ENCODE data around the gene SPATA24. TPM values are rescaled to one million over a fixed set of nuclear protein-coding genes. Genes with fewer than 3 reads are reported as not detected.
A peak's percentile ranks its signal among the peaks of the same experiment; 100 is the strongest.

Gene SPATA24
- total RNA-seq, 2 donors from 2014 or later: 2.9 to 3.9 TPM

DNA sequence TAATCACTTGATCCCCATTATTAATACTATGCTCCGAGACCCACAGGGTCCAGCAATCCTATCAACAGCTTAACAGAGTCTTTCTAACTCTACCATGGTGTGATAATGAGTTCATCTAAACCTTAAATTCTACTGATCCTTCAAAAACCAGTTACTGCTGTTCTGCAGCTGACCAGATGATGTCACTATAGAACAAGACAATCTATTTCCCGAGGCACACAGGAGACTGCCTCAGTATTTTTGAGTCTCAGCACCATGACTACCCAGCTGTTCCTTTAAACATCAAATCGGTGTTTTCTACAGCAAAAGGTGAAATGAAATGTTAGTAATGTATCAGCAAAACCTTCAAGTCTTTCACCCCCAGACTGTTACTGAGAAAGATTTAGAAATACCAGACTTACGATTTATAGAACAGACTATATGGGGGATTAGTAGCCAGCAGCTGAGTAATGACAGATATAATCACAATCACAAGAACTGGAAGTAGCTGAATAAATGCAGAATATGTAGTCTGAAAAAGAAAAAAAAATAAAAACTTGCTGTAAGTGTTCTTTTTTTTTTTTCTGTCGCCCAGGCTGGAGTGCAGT, 18.5 kb upstream of the SPATA24 start:
- intact Hi-C loops (cut with DNase I): loop anchor here (1.0 kb wide), 1 partner anchor 91 kb away; no protein-coding TSS in a partner anchor
- Histone ChIP-seq H3K9ac (ENCODE audit: low read depth in 2 of 2, low read length in 2 of 2) (no peak overlapping the region), H3K4me1 (peaks cover 5% of the 10 kb centered on the region), H3K4me3 (no peak overlapping the region), H3K9me3 (no peaks in the 10 kb centered on the region), H3K36me3 (no peaks in the 10 kb centered on the region), H3K27me3 (no peaks in the 10 kb centered on the region), H3K27ac (no peak overlapping the region)
- peak; percentile 70 for DNase-seq
- TF ChIP-seq, protein P1, sequence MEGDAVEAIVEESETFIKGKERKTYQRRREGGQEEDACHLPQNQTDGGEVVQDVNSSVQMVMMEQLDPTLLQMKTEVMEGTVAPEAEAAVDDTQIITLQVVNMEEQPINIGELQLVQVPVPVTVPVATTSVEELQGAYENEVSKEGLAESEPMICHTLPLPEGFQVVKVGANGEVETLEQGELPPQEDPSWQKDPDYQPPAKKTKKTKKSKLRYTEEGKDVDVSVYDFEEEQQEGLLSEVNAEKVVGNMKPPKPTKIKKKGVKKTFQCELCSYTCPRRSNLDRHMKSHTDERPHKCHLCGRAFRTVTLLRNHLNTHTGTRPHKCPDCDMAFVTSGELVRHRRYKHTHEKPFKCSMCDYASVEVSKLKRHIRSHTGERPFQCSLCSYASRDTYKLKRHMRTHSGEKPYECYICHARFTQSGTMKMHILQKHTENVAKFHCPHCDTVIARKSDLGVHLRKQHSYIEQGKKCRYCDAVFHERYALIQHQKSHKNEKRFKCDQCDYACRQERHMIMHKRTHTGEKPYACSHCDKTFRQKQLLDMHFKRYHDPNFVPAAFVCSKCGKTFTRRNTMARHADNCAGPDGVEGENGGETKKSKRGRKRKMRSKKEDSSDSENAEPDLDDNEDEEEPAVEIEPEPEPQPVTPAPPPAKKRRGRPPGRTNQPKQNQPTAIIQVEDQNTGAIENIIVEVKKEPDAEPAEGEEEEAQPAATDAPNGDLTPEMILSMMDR (IDR thresholded peaks at IDR 0.05): peak; percentile 85

DNA sequence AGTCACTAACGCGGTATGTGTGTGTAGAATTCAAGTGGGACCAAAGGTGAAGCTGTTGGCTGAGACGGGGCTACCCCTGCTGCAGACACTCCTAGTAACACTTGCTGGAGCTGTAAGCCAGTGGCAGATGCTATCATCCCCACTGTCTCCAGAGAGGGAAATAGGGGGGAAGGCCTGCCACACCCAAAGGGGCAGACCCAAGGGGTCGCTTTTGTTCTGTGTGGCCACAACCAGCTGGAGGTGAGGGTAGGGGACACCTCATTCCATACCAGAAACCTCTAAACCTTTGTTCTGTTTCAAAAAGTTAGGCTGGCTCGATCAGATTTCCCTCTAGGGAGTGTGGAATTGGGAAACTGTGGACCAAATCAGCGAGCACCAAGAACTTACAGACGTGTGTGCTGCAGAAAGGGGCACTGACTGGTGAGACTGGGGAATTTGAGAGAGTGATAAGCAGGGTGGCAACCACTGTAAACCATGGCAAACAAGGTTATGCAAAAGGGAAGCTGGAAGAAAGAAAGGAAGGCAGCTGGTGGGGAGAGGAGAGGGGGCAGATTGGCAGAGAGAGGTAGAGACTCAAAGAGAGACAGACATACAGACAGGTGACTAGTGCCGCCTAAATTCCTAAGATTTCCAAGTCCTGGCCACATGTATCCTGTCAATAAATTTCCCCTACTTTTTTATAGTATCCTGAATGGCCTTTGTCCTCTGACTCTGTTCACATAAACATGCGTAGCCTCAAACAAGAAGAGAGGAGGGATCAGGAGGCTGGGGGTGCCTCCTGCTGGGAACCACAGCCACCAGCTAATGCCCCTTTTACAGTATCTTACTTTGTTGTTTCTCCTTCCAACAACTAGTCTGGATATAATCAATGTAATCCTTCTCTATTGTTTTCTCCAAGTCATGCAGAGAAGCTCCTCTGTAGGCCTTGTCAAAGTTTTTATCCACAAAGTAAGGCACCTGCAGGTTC, 15.6 kb upstream of the SPATA24 start:
- Histone ChIP-seq H3K27ac (peak overlapping the region; percentile 58), H3K9ac (ENCODE audit: low read depth in 2 of 2, low read length in 2 of 2) (peak overlapping the region in 1 of 2 donors; percentile 65)

DNA sequence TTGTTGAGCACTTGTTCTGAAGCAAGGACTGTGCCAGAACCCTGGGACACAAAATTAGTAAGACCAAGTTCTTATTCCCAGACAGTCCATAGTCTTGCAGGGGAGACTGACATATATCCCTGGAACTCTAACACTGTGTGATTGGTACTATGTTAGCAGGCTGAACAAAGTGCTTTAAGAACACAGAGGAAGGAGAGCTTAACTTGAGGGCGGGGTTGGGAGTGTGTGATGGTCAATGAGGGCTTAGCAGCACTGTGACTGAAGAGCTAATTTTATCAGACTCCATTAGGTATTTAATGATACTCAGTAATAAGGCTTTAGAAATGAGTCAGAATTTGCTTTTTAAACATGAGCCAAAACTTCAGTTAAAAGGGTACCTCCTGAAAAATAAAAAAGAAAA, 14.9 kb upstream of the SPATA24 start:
- intact Hi-C loops (cut with DNase I): no loop called here
- TF ChIP-seq, protein P1 (IDR thresholded peaks at IDR 0.05): no peak
- no peaks in the 10 kb centered on the region for H3K27me3 ChIP-seq
- no peak overlapping the region for H3K4me3 ChIP-seq
- H3K27ac ChIP-seq: peak overlapping the region; percentile 58
- no peaks in the 10 kb centered on the region for H3K9me3 ChIP-seq
- DNase-seq: no peak
- no peaks in the 10 kb centered on the region for H3K36me3 ChIP-seq
- peaks cover 12% of the 10 kb centered on the region for H3K4me1 ChIP-seq
- H3K9ac ChIP-seq (ENCODE audit: low read depth in 2 of 2, low read length in 2 of 2): no peak overlapping the region

More for the DNA sequence above, 15.6 kb upstream of the SPATA24 start:
- Histone ChIP-seq H3K4me3 (no peak overlapping the region), H3K9me3 (no peaks in the 10 kb centered on the region), H3K4me1 (peaks cover 12% of the 10 kb centered on the region), H3K36me3 (no peaks in the 10 kb centered on the region), H3K27me3 (no peaks in the 10 kb centered on the region)
- peak; percentile 31 for DNase-seq
- intact Hi-C loops (cut with DNase I): no loop called here
- TF ChIP-seq, protein P1 (IDR thresholded peaks at IDR 0.05): no peak

DNA sequence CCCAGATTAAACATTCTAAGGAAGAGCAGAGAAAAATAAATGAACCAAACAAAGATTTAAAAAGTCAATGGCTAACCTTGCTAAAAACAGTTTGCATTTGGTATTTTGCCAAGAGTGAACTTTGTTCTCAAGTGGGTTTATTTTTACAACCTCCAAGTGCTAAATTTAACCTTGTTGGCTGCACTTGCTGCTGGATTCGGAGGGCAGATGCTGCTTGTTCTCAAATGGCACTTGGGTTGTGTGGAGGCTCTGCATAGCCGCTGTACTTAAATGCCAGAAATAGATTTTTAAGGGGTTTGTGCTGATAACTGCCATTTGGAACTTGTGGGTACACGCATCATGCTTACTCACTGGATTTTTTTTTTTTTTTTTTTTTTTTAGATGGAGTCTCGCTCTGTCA, 13.3 kb upstream of the SPATA24 start:
- Histone ChIP-seq H3K27me3 (no peaks in the 10 kb centered on the region), H3K36me3 (no peaks in the 10 kb centered on the region), H3K9ac (ENCODE audit: low read depth in 2 of 2, low read length in 2 of 2) (no peak overlapping the region), H3K27ac (no peak overlapping the region), H3K9me3 (no peaks in the 10 kb centered on the region), H3K4me1 (peaks cover 12% of the 10 kb centered on the region), H3K4me3 (no peak overlapping the region)
- DNase-seq: no peak
- TF ChIP-seq, protein P1 (IDR thresholded peaks at IDR 0.05): no peak
- intact Hi-C loops (cut with DNase I): no loop called here

DNA sequence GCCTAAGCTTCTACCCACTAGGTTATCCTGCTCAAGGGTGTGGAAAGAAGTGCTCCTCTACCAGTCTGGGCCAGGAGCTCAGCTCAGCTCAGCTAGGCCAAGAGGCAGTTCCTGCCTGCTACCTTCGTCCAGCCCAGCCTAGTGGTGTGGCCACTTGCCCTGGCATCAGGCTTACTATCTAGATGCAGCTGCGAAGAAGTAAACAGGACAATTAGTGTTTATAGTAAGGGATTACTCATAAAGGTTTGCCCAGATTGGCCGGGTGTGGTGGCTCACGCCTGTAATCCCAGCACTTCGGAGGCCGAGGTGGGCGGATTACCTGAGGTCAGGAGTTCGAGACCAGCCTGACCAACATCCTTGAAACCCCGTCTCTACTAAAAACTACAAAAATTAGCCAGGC, 12.8 kb upstream of the SPATA24 start:
- H3K9ac ChIP-seq (ENCODE audit: low read depth in 2 of 2, low read length in 2 of 2): no peak overlapping the region
- peak; percentile 52 for DNase-seq

More for the DNA sequence above, 12.8 kb upstream of the SPATA24 start:
- Histone ChIP-seq H3K9me3 (no peaks in the 10 kb centered on the region), H3K36me3 (no peaks in the 10 kb centered on the region), H3K27me3 (no peaks in the 10 kb centered on the region), H3K4me1 (peaks cover 12% of the 10 kb centered on the region), H3K4me3 (no peak overlapping the region), H3K27ac (no peak overlapping the region)
- TF ChIP-seq, protein P1 (IDR thresholded peaks at IDR 0.05): no peak
- intact Hi-C loops (cut with DNase I): no loop called here

Measured in colonic mucosa (tissue), 4 donors.